Heart left ventricle (tissue), 13 donors: Measurements from ENCODE around the gene TLCD3B.

Experiments used
- CTCF ChIP-seq, 12 donors: fragments of 200-600 bp; sonication (generic) in 4 of 12; IDR thresholded peaks; one replicate each; pipeline versions ENCODE4 v1.5.0 to v1.8.0; 2018 to 2022; ENCODE audit warnings: antibody characterized with exemption in 12 of 12, mild to moderate bottlenecking in 5 of 12
- POLR2A ChIP-seq, 2 donors: fragments of 450-650 bp; IDR thresholded peaks; one replicate each; pipeline ENCODE4 v1.6.1; 2017; ENCODE audit warnings: antibody characterized with exemption in 2 of 2, mild to moderate bottlenecking in 2 of 2, moderate library complexity in 2 of 2
- donor health status: ischemic (EF 13 %, LVEDD 7.1; RV severe dilation, severe dysfunction).
- donor health status: DM: no; HTN: yes; CAD: no.
- donor health status: DM: no; HTN: no; CAD: no.
- donor health status: ischemic (EF 25% LVEDD 6.9; RV normal size, moderate dysfunction).
- donor health status: ischemic (EF 25% LVEDD 5.7; RV mildly dilated, moderate dysfunction).
- donor health status: ischemic (EF 35%, LVEDD 5.7; RV mildly dilated, moderate dysfunction).
- donor health status: nonischemic (EF 11% LVEDD 7.7; RV severe dilation, severe dysfunction).
- donor health status: DM: yes; HTN: yes; CAD: no.
- donor health status: PGD.
- donor health status: ischemic (EF 29% LVEDD 5.4; RV normal size, mild dysfunction).
- donor health status: nonischemic (EF 23%, LVEDD 6.1; RV moderate dilation, normal function).

DNA sequence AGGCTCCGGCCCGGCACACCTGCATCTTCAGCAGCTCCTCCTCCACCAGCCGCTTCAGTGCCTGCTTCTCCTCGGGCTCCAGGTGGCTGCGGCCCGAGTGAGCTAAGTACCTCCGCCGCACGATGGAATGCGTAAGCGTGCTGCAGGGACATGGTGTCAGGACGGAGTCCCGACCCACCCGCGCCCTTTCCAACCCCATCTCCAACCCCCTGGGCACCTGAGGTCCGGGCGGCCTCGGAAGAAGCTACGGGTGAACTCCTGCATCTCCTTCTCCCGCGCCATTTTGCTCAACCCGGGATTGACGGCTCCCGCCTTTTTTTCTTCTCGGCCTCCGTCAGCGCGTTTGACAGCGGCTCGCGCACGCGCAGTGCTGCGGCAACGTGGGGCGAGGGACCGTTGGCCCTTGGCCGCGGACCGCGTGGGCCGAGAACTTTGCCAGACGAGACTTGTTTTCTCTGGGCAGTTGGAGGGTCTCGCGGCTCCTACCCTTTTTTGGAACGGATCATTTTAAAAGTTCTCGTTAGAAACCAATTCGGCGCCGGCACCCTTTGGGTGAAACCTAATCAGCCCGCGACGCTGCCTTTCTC lies 35.7 kb downstream of the TLCD3B start, which contains the start of gene HIRIP3:
- TF ChIP-seq CTCF (IDR thresholded peaks at IDR 0.05) (no peak), POLR2A (IDR thresholded peaks at IDR 0.05) (no peak)
